ENCODE measurements around the gene STX18.
"Not testable (repeated sequence)": the region's sequence is repeated elsewhere in the genome, so short reads cannot be mapped to it uniquely, and the experiment has no call there.

STX18 gene

GRCh38 chr4:4474476-4474875 lies 67.4 kb downstream of the STX18 start:
- DNase-seq: no peak

GRCh38 chr4:4472344-4472958 lies 69.4 kb downstream of the STX18 start:
- no peak for DNase-seq

GRCh38 chr4:4471195-4471594 lies 70.7 kb downstream of the STX18 start:
- DNase-seq: no peak

- DNase-seq: no peak
Observed at GRCh38 chr4:4470208-4470607, 71.6 kb downstream of the STX18 start.

- not testable (repeated sequence) for DNase-seq
Observed at GRCh38 chr4:4465238-4465637, 76.6 kb downstream of the STX18 start.

- no peak for DNase-seq
Observed at GRCh38 chr4:4462970-4463369, 78.9 kb downstream of the STX18 start.

- DNase-seq: no peak
Observed at GRCh38 chr4:4461850-4462249, 80.0 kb downstream of the STX18 start.

- no peak for DNase-seq
Observed at GRCh38 chr4:4461178-4461577, 80.7 kb downstream of the STX18 start.

- DNase-seq: no peak
Observed at GRCh38 chr4:4460759-4461158, 81.1 kb downstream of the STX18 start.

GRCh38 chr4:4459181-4459580 lies 82.7 kb downstream of the STX18 start:
- DNase-seq: no peak

GRCh38 chr4:4457803-4458553 lies 83.9 kb downstream of the STX18 start:
- DNase-seq: no peak

GRCh38 chr4:4456816-4457578 lies 84.9 kb downstream of the STX18 start:
- DNase-seq: no peak

- DNase-seq: no peak
Observed at GRCh38 chr4:4456351-4456750, 85.5 kb downstream of the STX18 start.

- no peak for DNase-seq
Observed at GRCh38 chr4:4455210-4455865, 86.5 kb downstream of the STX18 start.

GRCh38 chr4:4446434-4446833 lies 95.4 kb downstream of the STX18 start:
- no peak for DNase-seq

GRCh38 chr4:4443821-4444220 lies 98.0 kb downstream of the STX18 start:
- no peak for DNase-seq

- DNase-seq: no peak
Observed at GRCh38 chr4:4440333-4441061, 101.4 kb downstream of the STX18 start.

- DNase-seq: no peak
Observed at GRCh38 chr4:4439782-4440181, 102.1 kb downstream of the STX18 start.

GRCh38 chr4:4438891-4439290 lies 103.0 kb downstream of the STX18 start:
- DNase-seq: no peak

GRCh38 chr4:4437798-4438470 lies 103.9 kb downstream of the STX18 start:
- DNase-seq: no peak

GRCh38 chr4:4436244-4436823 lies 105.5 kb downstream of the STX18 start:
- no peak for DNase-seq

- no peak for DNase-seq
Observed at GRCh38 chr4:4433941-4434340, 107.9 kb downstream of the STX18 start.

All from NCI-H748 treated with DMSO at 0.1 percent for 48 hours (cell line).